GM12878 (cell line): ENCODE data around the gene SERF1B. TPM values are rescaled to one million over a fixed set of nuclear protein-coding genes. Genes with fewer than 3 reads are reported as not detected.
"Not testable (repeated sequence)": the region's sequence is repeated elsewhere in the genome, so short reads cannot be mapped to it uniquely, and the experiment has no call there.

Experiments used
- ATAC-seq: fragments of 200-7000 bp; cut with Tn5 transposase; 3 replicates; pipeline ENCODE4 v1.9.1; 2020; ENCODE audit warnings: mild to moderate bottlenecking, moderate library complexity
- BruUV-seq: library from RNA; stranded (reverse); fragments of 400-500 nt; replicated peaks from 2 replicates; lab custom pipeline; 2021; lab: Mats Ljungman, UMichigan
- CTCF ChIA-PET: fragments of 300-600 bp; sonication (Branson Sonifier 250); formaldehyde crosslinking; extraction: SDS; loops from one replicate; lab custom pipeline; 2021; ENCODE audit warnings: inconsistent platforms; lab: Yijun Ruan, JAX
- POLR2A ChIA-PET: fragments of 350-600 bp; formaldehyde crosslinking; extraction: SDS; loops from one replicate; lab custom pipeline; 2021; ENCODE audit warnings: inconsistent platforms; lab: Charles Lee
- RAD21 ChIA-PET: fragments of 300-600 bp; sonication (Branson Sonifier 250); formaldehyde crosslinking; loops from one replicate; lab custom pipeline; 2023; ENCODE audit warnings: antibody characterized with exemption; ENCODE audit not compliant: unreplicated experiment; lab: Charles Lee
- SMC1A ChIA-PET: fragments of 300-600 bp; sonication (Branson Sonifier 250); formaldehyde crosslinking; loops from one replicate; lab custom pipeline; 2023; ENCODE audit not compliant: unreplicated experiment, uncharacterized antibody; lab: Charles Lee
- DNase-seq: peaks from one replicate; pipeline ENCODE4 v3.0.0-alpha.2; 2011; ENCODE audit warnings: low read depth, low spot score
- FAIRE-seq: peaks from 3 replicates; lab custom pipeline; 2011; peaks lifted over from hg19 to GRCh38; lab: Jason Lieb, UNC
- H2AFZ ChIP-seq: 2 replicates; pipeline ENCODE4 v1.6.0; 2011; ENCODE audit warnings: low read depth, low read length, control low read depth; ENCODE audit not compliant: control insufficient read depth
- H3K27ac ChIP-seq: 2 replicates; pipeline ENCODE4 v1.5.1; 2011; ENCODE audit warnings: control low read depth; ENCODE audit not compliant: control insufficient read depth, insufficient read depth
- H3K27me3 ChIP-seq, 2 experiments: replicated peaks in 1 of 2; 2 replicates each; pipeline versions ENCODE4 v1.6.0 to v1.6.1; 2011; ENCODE audit warnings: low read length in 1 of 2; ENCODE audit not compliant: control insufficient read depth in 2 of 2, insufficient read depth in 2 of 2
- H3K36me3 ChIP-seq, 2 experiments: 2 replicates each; pipeline ENCODE4 v1.5.1; 2011; ENCODE audit warnings: low read length in 1 of 2; ENCODE audit not compliant: control insufficient read depth in 2 of 2, insufficient read depth in 2 of 2
- H3K4me1 ChIP-seq: 2 replicates; pipeline ENCODE4 v1.6.1; 2011; ENCODE audit warnings: mild to moderate bottlenecking, low read length, moderate library complexity, mixed read lengths; ENCODE audit not compliant: control insufficient read depth, insufficient read depth
- H3K4me2 ChIP-seq: 2 replicates; pipeline ENCODE4 v1.6.0; 2011; ENCODE audit warnings: control low read depth; ENCODE audit not compliant: control insufficient read depth, insufficient read depth
- H3K4me3 ChIP-seq: fragments of 200-600 bp; sonication (generic); 2 replicates; pipeline ENCODE4 v1.5.1; 2016
- H3K79me2 ChIP-seq: 2 replicates; pipeline ENCODE4 v1.6.0; 2011; ENCODE audit warnings: low read length; ENCODE audit not compliant: control insufficient read depth, insufficient read depth
- H3K9ac ChIP-seq: 2 replicates; pipeline ENCODE4 v1.8.0; 2011; ENCODE audit warnings: low read length, control low read depth, mixed read lengths; ENCODE audit not compliant: control insufficient read depth, insufficient read depth
- H3K9me3 ChIP-seq: replicated peaks from 3 replicates; pipeline ENCODE4 v1.5.1; 2011; ENCODE audit warnings: mild to moderate bottlenecking, low read length; ENCODE audit not compliant: control insufficient read depth, insufficient read depth
- H4K20me1 ChIP-seq: 2 replicates; pipeline ENCODE4 v1.6.0; 2011; ENCODE audit not compliant: control insufficient read depth, insufficient read depth
- WGBS: methylation state at CpG from one replicate; pipeline ENCODE4 v1.1.6; 2016; ENCODE audit warnings: low lambda C conversion rate; ENCODE audit not compliant: insufficient replicate concordance, insufficient coverage; ENCODE audit errors: missing lambda C conversion rate; 5-methylcytosine and 5-hydroxymethylcytosine counted together
- in situ Hi-C: fragments of 300-500 bp; cut with MboI; formaldehyde crosslinking; loops from 9 replicates; pipeline ENCODE4 v1.14.3; 2018; ENCODE audit warnings: mixed read lengths
- intact Hi-C: fragments of 100-400 bp; cut with micrococcal nuclease; formaldehyde crosslinking; loops from one replicate; pipeline ENCODE4 v1.14.2; 2022; ENCODE audit not compliant: unreplicated experiment
- polyA plus RNA-seq, 11 experiments: library from polyadenylated mRNA; depleted of rRNA in 4 of 11; unstranded in 6 of 11; stranded (reverse) in 5 of 11; fragments of >200 nt; fragmentation: Nextera tagmentation in 4 of 11; fragmentation: Illumina TruSeq in 1 of 11; extraction: Ambion mirVana in 4 of 11; extraction: Trizol in 1 of 11; gene quantifications; 1 replicate in 1 of 11; 2 replicates in 10 of 11; pipeline versions ENCODE4 v1.2.1 to v1.2.3, GENCODE V29; 2011 to 2016; ENCODE audit warnings: inconsistent platforms in 2 of 11, missing spikeins in 2 of 11, low read depth in 1 of 11
- total RNA-seq, 4 experiments: library from RNA; depleted of rRNA in 3 of 4; stranded (reverse); fragments of >200 nt in 3 of 4; fragmentation: Illumina TruSeq in 1 of 4; extraction: Trizol in 1 of 4; gene quantifications; 2 replicates each; pipeline versions ENCODE4 v1.2.1 to v1.2.3, GENCODE V29; 2013 to 2021

The SERF1B gene
- total and polyA plus RNA-seq, 10 of the 15 experiments (the other 5 are each of a cell fraction or from before 2014, with no cell fraction given), result 20.7 to 42.2 (median 35.4) TPM

DNA sequence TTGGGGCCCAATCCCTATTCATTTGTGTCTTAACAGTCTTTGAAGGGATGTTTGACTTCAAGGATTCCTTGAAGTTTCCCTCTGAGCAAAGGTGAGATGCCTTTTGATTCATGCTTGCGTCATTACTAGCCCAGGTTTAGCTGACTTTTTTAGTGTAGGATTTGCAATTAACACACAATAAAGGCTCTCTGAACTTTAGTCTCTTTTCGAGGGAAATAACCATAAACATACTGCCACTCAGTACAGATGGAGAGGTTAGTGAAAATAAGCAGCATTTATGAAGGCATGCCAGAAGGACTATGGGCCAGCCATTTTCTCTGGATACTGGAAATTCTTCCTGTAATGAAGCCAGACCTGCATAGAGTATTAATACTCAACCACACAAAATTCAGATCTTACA, 4.4 kb upstream of the SERF1B start:
- ATAC-seq, CTCF ChIA-PET, H3K4me1 ChIP-seq, H3K79me2 ChIP-seq, POLR2A ChIA-PET, FAIRE-seq, DNase-seq, in situ Hi-C loops, H3K27ac ChIP-seq, RAD21 ChIA-PET, intact Hi-C loops, H4K20me1 ChIP-seq, BruUV-seq, SMC1A ChIA-PET, H2AFZ ChIP-seq, H3K36me3 ChIP-seq, H3K9ac ChIP-seq, H3K4me3 ChIP-seq, H3K27me3 ChIP-seq, H3K9me3 ChIP-seq, H3K4me2 ChIP-seq: not testable (repeated sequence)
- no CpG with 5 or more reads among the region's 2 CpGs for WGBS

DNA sequence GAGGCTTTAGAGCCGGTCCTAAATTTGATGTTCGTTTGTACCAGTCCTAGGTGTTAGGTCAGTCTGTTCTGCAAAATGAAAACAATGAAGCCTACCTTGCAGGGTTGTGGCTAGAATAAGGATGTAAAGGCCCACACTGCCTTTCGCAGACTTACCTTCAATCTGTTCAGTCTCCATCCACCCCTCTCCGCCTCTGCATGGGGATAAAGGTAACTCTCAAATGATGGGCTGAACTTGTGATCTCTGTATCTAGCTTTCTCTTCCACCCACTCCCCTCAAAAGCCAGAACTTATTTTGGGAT, 744 bp downstream of the SERF1B start:
- no CpG with 5 or more reads among the region's 4 CpGs for WGBS
- H3K27ac ChIP-seq, H3K4me1 ChIP-seq, intact Hi-C loops, BruUV-seq, H3K9me3 ChIP-seq, H3K79me2 ChIP-seq, SMC1A ChIA-PET, H4K20me1 ChIP-seq, CTCF ChIA-PET, FAIRE-seq, H3K27me3 ChIP-seq, DNase-seq, POLR2A ChIA-PET, RAD21 ChIA-PET, in situ Hi-C loops, H3K4me2 ChIP-seq, H3K36me3 ChIP-seq, H3K4me3 ChIP-seq, H3K9ac ChIP-seq, H2AFZ ChIP-seq: not testable (repeated sequence)
- peak; percentile 59 for ATAC-seq

DNA sequence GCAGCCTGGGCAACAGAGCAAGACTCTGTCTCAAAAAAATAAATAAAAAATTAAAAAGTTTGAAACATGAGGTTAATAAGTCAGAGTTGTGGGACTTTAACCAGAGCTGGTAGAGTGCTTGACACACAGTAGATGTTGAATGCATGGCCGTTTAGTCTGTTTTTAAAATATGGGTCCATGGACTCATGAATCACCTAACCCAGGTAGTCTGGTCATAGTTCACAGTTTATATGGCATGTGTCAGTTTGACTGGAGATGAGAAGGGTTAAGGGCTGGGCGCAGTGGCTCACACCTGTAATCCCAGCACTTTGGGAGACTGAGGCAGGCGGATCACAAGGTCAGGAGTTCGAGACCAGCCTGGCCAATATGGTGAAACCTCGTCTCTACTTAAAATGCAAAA, 6.2 kb downstream of the SERF1B start:
- BruUV-seq, H3K79me2 ChIP-seq, H3K27me3 ChIP-seq, FAIRE-seq, POLR2A ChIA-PET, RAD21 ChIA-PET, H3K36me3 ChIP-seq, ATAC-seq, H3K4me1 ChIP-seq, intact Hi-C loops, H3K9ac ChIP-seq, SMC1A ChIA-PET, H3K4me2 ChIP-seq, H3K9me3 ChIP-seq, in situ Hi-C loops, H3K27ac ChIP-seq, CTCF ChIA-PET, DNase-seq, H3K4me3 ChIP-seq, H4K20me1 ChIP-seq, H2AFZ ChIP-seq: not testable (repeated sequence)
- no CpG with 5 or more reads among the region's 5 CpGs for WGBS

DNA sequence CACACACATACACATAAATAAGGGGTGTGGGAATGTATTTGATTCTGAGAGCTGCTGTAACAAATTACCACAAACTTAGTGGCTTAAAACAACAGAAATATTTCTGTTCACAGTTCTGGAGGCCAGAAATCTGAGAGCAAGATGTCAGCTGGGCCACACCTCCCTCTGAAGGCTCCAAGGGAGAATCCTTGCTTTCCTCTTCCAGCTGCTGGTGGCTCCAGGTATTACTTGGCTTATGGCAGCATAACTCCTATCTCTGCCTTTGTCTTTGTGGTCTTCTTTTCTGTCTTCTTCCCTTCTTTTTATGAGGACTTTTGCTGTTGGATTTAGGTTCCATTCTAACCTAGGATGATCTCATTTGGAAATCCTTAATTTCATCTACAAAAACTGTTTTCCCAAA, 16.4 kb downstream of the SERF1B start:
- H3K4me3 ChIP-seq, FAIRE-seq, ATAC-seq, H3K27ac ChIP-seq, CTCF ChIA-PET, in situ Hi-C loops, H3K79me2 ChIP-seq, RAD21 ChIA-PET, H4K20me1 ChIP-seq, H3K9me3 ChIP-seq, BruUV-seq, POLR2A ChIA-PET, intact Hi-C loops, DNase-seq, H3K27me3 ChIP-seq, H3K9ac ChIP-seq, H3K4me2 ChIP-seq, SMC1A ChIA-PET, H2AFZ ChIP-seq, H3K36me3 ChIP-seq, H3K4me1 ChIP-seq: not testable (repeated sequence)
